GM12874 (cell line): ENCODE data around the gene NR4A1.

ENCODE experiments used
- TF ChIP-seq, protein P1 (sequence below): IDR thresholded peaks from 2 replicates; pipeline ENCODE4 v1.5.1; 2011; ENCODE audit warnings: low read depth, mild to moderate bottlenecking, control low read depth, low read length, moderate library complexity; ENCODE audit not compliant: insufficient read depth

The NR4A1 gene

GRCh38 chr12:52081263-52081733, 30.1 kb downstream of the NR4A1 start:
- TF ChIP-seq, protein P1, sequence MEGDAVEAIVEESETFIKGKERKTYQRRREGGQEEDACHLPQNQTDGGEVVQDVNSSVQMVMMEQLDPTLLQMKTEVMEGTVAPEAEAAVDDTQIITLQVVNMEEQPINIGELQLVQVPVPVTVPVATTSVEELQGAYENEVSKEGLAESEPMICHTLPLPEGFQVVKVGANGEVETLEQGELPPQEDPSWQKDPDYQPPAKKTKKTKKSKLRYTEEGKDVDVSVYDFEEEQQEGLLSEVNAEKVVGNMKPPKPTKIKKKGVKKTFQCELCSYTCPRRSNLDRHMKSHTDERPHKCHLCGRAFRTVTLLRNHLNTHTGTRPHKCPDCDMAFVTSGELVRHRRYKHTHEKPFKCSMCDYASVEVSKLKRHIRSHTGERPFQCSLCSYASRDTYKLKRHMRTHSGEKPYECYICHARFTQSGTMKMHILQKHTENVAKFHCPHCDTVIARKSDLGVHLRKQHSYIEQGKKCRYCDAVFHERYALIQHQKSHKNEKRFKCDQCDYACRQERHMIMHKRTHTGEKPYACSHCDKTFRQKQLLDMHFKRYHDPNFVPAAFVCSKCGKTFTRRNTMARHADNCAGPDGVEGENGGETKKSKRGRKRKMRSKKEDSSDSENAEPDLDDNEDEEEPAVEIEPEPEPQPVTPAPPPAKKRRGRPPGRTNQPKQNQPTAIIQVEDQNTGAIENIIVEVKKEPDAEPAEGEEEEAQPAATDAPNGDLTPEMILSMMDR, result no peak

DNA sequence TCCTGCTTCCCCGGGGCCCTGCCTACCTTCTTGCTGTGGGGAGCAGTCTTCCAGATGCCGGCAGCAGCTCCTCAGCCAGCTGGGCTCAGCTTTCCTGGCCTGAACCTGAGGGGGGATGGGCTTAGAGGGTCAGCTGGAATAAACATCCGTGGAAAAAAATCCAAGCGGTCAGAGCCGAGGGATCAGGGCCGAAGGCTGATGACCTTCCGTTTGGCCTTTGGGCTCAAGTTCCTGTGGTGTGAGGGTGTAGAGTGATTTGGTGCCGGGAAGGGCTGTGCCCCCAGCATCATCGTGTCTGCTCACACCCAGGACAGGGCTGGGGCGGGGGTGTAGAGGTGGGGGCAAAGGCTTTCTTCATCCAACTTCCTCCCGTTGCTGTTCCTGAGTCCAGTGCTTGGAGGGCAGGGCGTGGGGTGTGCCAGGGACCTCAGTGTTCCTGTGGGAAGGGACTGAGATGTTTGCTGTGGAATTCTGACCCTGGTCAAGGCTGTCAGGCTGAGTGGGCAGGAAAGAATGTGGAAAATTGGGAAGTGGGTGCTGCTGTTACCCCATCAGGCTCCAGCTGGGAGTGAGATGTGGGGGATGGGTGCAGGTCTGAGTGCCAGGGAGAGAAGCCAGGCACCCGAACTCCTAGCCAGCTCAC, 30.9 kb downstream of the NR4A1 start:
- TF ChIP-seq, protein P1, result no peak

DNA sequence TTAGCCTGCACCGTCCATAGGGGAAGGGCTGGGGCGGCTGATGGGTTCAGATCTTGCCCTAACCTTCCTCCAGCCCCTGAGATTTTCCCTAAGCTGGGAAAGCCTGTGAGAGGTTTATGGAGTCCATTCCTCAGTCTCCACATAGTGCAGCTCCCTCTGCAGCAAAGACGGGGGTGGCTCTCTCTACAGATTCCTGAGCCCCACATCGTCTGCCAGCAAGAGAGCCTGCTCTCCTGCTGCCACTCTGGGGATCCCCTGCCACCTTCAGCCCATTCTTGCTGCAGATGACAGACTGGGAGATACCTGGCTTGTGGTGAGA, 31.4 kb downstream of the NR4A1 start:
- TF ChIP-seq, protein P1, result no peak

GRCh38 chr12:52082988-52083637, 31.9 kb downstream of the NR4A1 start:
- TF ChIP-seq, protein P1, result peak; percentile 96

GRCh38 chr12:52083638-52083996, 32.4 kb downstream of the NR4A1 start:
- TF ChIP-seq, protein P1, result no peak

DNA sequence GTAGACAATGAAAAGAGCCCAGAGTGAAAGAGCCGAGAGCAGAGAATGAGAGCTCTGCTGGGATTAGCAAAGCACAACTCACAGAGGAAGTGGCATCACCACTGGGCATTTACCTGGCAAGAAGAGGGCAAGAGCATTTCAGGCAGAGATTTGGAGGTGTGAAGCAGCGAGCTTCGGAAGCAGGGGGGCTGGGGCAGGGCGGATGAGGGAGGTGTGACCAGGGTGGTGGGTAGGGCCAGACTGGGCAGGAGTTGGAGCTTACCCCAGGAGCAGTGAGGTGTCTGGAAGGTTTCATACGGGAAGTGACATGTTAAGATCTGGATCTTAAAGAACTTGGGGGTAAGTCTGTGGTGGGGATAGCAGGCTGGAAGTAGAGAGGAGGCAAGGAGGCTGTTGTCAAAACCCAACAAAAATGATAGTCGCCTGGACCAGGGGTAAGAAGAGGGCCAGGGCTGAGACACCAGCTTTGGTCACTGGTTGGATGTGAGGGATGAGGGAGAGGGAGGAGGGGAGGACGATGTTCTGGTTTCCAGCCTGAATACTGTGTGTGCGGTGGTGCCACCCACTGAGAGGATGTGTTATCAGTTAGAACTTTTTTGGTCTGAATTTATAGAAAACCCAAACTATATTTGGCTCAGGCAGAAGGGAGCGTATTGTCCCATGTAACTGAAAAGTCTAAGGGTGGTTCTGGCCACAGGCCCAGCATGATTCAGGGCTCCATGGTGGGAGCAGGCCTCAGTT, 33.4 kb downstream of the NR4A1 start:
- TF ChIP-seq, protein P1, result no peak

DNA sequence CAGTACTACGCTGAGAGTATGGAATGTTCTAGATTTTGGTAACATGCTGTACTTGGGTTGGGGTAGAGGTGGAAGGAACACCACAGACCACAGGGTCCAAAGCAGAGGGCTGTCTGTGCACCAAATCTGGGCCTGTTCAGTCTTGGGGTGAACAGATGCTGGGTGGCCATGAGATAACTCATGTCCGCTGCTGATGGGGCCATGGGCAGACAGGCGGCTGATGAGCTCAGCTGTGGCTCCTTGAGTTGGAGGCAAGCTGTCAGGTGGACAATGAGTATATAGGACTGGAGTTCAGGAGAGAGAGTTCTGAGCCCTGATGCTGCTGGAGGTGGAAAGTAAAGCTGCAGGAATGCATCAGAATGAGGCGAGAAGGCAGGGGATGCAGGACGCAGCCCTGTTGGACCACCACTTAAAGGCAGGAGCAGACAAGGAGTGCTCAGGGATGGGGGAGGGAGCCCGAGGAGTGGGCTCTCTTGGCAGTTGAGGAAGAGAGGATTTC, 34.5 kb downstream of the NR4A1 start:
- TF ChIP-seq, protein P1, result no peak
